ENCODE measurements around the gene OXCT2. TPM values are rescaled to one million over a fixed set of nuclear protein-coding genes. Genes with fewer than 3 reads are reported as not detected.
"Not testable (repeated sequence)": the region's sequence is repeated elsewhere in the genome, so short reads cannot be mapped to it uniquely, and the experiment has no call there.

OXCT2 gene
- total RNA-seq, 1 donor from 2014 or later: not detected

- no peak for DNase-seq (ENCODE audit: low spot score)
Measured at GRCh38 chr1:39787468-39787867, 16.3 kb upstream of the OXCT2 start.

- DNase-seq (ENCODE audit: low spot score): not testable (repeated sequence)
Measured at GRCh38 chr1:39787108-39787375, 15.9 kb upstream of the OXCT2 start.

- not testable (repeated sequence) for DNase-seq (ENCODE audit: low spot score)
Measured at GRCh38 chr1:39786303-39787107, 15.4 kb upstream of the OXCT2 start.

- not testable (repeated sequence) for DNase-seq (ENCODE audit: low spot score)
Measured at GRCh38 chr1:39782685-39783084, 11.5 kb upstream of the OXCT2 start.

GRCh38 chr1:39782103-39782502, 11.0 kb upstream of the OXCT2 start:
- no peak for DNase-seq (ENCODE audit: low spot score)

GRCh38 chr1:39781349-39781715, 10.2 kb upstream of the OXCT2 start:
- DNase-seq (ENCODE audit: low spot score): no peak

- no peak for DNase-seq (ENCODE audit: low spot score)
Measured at GRCh38 chr1:39779821-39780220, 8.7 kb upstream of the OXCT2 start.

- DNase-seq (ENCODE audit: low spot score): no peak
Measured at GRCh38 chr1:39779137-39779536, 8.0 kb upstream of the OXCT2 start.

- not testable (repeated sequence) for DNase-seq (ENCODE audit: low spot score)
Measured at GRCh38 chr1:39778463-39779099, 7.4 kb upstream of the OXCT2 start.

GRCh38 chr1:39777896-39778295, 6.7 kb upstream of the OXCT2 start:
- not testable (repeated sequence) for DNase-seq (ENCODE audit: low spot score)

GRCh38 chr1:39777306-39777705, 6.2 kb upstream of the OXCT2 start:
- no peak for DNase-seq (ENCODE audit: low spot score)

GRCh38 chr1:39776886-39777285, 5.7 kb upstream of the OXCT2 start:
- DNase-seq (ENCODE audit: low spot score): no peak

GRCh38 chr1:39776400-39776713, 5.2 kb upstream of the OXCT2 start:
- DNase-seq (ENCODE audit: low spot score): no peak

- DNase-seq (ENCODE audit: low spot score): not testable (repeated sequence)
Measured at GRCh38 chr1:39775676-39776399, 4.7 kb upstream of the OXCT2 start.

- DNase-seq (ENCODE audit: low spot score): not testable (repeated sequence)
Measured at GRCh38 chr1:39775141-39775540, 4.0 kb upstream of the OXCT2 start.

GRCh38 chr1:39773369-39773979, 2.3 kb upstream of the OXCT2 start:
- not testable (repeated sequence) for DNase-seq (ENCODE audit: low spot score)

GRCh38 chr1:39770100-39771021, 787 bp downstream of the OXCT2 start:
- not testable (repeated sequence) for DNase-seq (ENCODE audit: low spot score)

- DNase-seq (ENCODE audit: low spot score): not testable (repeated sequence)
Measured at GRCh38 chr1:39769502-39769901, 1.6 kb downstream of the OXCT2 start.

- not testable (repeated sequence) for DNase-seq (ENCODE audit: low spot score)
Measured at GRCh38 chr1:39766466-39766865, 4.7 kb downstream of the OXCT2 start.

- DNase-seq (ENCODE audit: low spot score): not testable (repeated sequence)
Measured at GRCh38 chr1:39764512-39764911, 6.6 kb downstream of the OXCT2 start.
